BE2C (cell line): ENCODE results near the gene MICB.

Experiments
- DNase-seq: peaks from one replicate; pipeline ENCODE4 v3.0.0-alpha.2; 2020
- H3K27me3 ChIP-seq: fragments of 250-450 bp; sonication (Bioruptor Pico); 2 replicates; pipeline ENCODE4 v1.5.1; 2020; ENCODE audit warnings: mild to moderate bottlenecking
- H3K36me3 ChIP-seq: fragments of 250-450 bp; sonication (Bioruptor Pico); 2 replicates; pipeline ENCODE4 v1.5.1; 2020; ENCODE audit warnings: mild to moderate bottlenecking
- H3K4me1 ChIP-seq: fragments of 250-450 bp; sonication (Bioruptor Pico); 2 replicates; pipeline ENCODE4 v1.5.1; 2020
- H3K4me3 ChIP-seq: 2 replicates; pipeline ENCODE4 v1.5.1; 2011; ENCODE audit warnings: low read depth, low read length
- H3K9me3 ChIP-seq: fragments of 250-450 bp; sonication (Bioruptor Pico); 2 replicates; pipeline ENCODE4 v1.5.1; 2020
- TF ChIP-seq, protein P1 (sequence below): IDR thresholded peaks from 2 replicates; pipeline ENCODE4 v1.5.1; 2012; ENCODE audit warnings: mild to moderate bottlenecking, low read depth, low read length

Gene MICB

DNA sequence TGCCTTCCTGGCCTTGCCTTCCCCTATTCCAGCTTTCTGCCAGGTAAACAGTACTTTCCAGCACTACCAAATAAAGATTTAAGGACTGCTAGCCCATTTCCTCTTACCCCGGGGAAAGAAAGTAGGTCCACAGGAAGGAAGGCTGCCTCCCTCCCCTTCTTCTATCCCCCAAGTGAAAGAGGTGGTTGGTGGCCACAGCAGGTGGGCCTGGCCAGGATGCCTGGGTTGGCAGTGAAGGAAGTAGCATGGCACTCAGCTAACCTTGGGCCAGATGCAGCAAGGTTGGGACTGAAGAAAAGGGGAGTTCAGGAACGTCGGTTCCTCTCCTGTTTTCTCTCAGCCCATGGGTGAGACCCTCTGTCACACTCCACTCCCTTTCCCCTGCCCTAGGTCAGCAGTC is 58.4 kb downstream of the MICB start:
- Histone ChIP-seq H3K4me3 (no peak overlapping the region), H3K4me1 (peaks cover 4% of the 10 kb centered on the region), H3K27me3 (no peaks in the 10 kb centered on the region), H3K9me3 (no peaks in the 10 kb centered on the region), H3K36me3 (peaks cover 26% of the 10 kb centered on the region)
- TF ChIP-seq, protein P1, sequence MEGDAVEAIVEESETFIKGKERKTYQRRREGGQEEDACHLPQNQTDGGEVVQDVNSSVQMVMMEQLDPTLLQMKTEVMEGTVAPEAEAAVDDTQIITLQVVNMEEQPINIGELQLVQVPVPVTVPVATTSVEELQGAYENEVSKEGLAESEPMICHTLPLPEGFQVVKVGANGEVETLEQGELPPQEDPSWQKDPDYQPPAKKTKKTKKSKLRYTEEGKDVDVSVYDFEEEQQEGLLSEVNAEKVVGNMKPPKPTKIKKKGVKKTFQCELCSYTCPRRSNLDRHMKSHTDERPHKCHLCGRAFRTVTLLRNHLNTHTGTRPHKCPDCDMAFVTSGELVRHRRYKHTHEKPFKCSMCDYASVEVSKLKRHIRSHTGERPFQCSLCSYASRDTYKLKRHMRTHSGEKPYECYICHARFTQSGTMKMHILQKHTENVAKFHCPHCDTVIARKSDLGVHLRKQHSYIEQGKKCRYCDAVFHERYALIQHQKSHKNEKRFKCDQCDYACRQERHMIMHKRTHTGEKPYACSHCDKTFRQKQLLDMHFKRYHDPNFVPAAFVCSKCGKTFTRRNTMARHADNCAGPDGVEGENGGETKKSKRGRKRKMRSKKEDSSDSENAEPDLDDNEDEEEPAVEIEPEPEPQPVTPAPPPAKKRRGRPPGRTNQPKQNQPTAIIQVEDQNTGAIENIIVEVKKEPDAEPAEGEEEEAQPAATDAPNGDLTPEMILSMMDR: no peak
- DNase-seq: no peak

DNA sequence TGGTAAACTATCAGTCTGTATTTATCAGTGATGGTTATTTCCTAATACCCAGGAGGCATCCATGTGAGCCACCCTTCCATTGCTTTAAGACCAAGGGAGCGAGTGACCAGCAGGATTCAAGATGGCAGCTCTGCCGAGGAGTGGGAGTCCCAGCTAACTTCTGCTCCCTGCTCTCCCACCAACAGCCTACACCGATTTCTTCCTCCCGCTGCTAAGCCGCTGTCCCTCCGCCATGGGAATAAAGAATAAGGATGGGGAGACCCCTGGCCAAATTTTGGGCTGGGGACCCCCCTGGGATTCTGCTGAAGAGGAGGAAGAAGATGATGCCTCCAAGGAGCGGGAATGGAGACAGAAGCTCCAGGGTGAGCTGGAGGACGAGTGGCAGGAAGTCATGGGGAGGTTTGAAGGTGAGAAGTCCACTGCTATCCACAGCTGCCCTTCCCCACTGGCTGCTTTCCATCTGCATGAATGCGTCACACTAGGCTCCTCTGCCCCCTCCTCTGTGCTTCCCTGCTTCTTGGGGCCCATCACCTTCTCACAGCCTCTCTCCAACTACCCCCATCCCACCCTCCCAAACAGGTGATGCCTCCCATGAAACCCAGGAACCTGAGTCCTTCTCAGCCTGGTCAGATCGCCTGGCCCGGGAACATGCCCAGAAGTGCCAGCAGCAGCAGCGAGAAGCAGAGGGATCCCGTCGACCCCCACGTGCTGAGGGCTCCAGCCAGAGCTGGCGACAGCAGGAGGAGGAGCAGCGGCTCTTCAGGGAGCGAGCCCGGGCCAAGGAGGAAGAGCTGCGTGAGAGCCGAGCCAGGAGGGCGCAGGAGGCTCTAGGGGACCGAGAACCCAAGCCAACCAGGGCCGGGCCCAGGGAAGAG is 59.7 kb downstream of the MICB start:
- no peak for DNase-seq
- no peaks in the 10 kb centered on the region for H3K9me3 ChIP-seq
- H3K4me1 ChIP-seq: peaks cover 4% of the 10 kb centered on the region
- H3K4me3 ChIP-seq: no peak overlapping the region
- peaks cover 26% of the 10 kb centered on the region for H3K36me3 ChIP-seq
- TF ChIP-seq, protein P1: no peak
- no peaks in the 10 kb centered on the region for H3K27me3 ChIP-seq

DNA sequence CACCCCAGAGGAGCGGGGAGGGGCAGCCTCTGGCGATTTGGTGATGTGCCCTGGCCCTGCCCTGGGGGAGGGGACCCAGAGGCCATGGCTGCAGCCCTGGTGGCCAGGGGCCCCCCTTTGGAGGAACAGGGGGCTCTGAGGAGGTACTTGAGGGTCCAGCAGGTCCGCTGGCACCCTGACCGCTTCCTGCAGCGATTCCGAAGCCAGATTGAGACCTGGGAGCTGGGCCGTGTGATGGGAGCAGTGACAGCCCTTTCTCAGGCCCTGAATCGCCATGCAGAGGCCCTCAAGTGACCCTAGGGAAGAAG is 60.3 kb downstream of the MICB start:
- TF ChIP-seq, protein P1: no peak
- H3K4me3 ChIP-seq: no peak overlapping the region
- H3K4me1 ChIP-seq: peaks cover 4% of the 10 kb centered on the region
- no peak for DNase-seq
- peaks cover 26% of the 10 kb centered on the region for H3K36me3 ChIP-seq
- H3K27me3 ChIP-seq: no peaks in the 10 kb centered on the region
- H3K9me3 ChIP-seq: no peaks in the 10 kb centered on the region

DNA sequence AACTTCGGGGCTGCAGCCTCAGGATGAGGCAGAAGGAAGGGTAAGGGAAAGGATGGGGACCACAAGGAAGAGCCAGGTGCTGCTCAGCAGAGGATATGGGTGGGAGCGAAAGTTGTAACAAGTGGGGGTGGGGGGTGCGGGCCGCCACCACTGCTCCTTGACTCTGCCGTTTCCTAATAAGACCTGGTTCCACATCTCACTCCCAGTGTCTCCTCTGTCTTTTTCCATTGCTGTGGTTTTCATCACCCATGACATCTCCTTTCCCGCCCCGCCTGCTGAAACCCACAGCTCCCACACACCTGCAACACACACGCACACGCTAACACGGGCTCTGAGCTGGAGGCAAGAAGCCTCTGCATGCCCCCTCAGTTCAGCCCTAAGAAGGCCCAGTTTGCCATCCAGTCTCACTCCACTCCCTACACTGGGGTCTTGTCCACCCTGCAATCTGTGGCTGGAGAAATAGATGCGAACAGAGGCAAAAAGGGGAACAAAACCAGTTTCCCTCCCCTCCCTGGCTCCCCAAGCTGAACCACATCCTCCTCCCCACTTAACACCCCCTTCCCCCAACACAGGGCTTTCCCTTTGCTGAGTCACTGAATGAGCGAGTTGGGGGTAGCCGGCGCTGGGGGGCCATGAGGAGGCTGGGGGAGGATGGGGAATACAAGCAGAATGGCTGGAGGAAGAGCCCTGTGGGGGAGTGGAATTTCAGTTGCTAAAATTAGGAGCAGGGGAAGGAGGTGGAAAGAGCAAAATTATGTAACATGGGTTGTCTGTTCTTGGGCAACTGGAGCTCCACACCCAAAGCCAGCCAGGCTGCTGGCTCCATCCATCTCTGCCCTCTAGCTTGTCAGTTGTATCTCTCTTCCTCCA is 60.9 kb downstream of the MICB start:
- TF ChIP-seq, protein P1: no peak
- H3K36me3 ChIP-seq: peaks cover 21% of the 10 kb centered on the region
- no peaks in the 10 kb centered on the region for H3K9me3 ChIP-seq
- no peak for DNase-seq
- H3K27me3 ChIP-seq: no peaks in the 10 kb centered on the region
- peaks cover 4% of the 10 kb centered on the region for H3K4me1 ChIP-seq
- H3K4me3 ChIP-seq: no peak overlapping the region

DNA sequence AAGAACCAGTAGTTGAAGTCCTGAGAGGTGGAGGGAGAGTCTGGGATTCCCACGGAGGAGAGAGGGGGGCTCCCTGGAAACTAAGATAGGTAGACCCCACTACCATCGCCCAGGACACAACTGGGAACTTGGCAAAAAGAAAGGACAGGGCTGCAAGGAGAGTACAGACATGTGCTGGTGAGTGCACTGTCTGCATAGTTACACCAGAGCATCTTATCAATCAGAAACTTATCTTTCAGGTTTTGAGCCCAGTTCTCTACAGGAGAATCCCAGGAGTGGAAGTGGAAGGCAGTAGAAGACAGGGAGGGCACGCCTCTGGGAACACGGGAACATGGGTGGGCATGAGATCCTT is 61.6 kb downstream of the MICB start:
- peaks cover 21% of the 10 kb centered on the region for H3K36me3 ChIP-seq
- DNase-seq: no peak
- TF ChIP-seq, protein P1: no peak
- H3K9me3 ChIP-seq: no peaks in the 10 kb centered on the region
- H3K4me1 ChIP-seq: peaks cover 4% of the 10 kb centered on the region
- no peaks in the 10 kb centered on the region for H3K27me3 ChIP-seq
- no peak overlapping the region for H3K4me3 ChIP-seq
